ENCODE data around the gene DENR.
"Not testable (repeated sequence)": the region's sequence is repeated elsewhere in the genome, so short reads cannot be mapped to it uniquely, and the experiment has no call there.

The DENR gene, protein sequence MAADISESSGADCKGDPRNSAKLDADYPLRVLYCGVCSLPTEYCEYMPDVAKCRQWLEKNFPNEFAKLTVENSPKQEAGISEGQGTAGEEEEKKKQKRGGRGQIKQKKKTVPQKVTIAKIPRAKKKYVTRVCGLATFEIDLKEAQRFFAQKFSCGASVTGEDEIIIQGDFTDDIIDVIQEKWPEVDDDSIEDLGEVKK

DNA sequence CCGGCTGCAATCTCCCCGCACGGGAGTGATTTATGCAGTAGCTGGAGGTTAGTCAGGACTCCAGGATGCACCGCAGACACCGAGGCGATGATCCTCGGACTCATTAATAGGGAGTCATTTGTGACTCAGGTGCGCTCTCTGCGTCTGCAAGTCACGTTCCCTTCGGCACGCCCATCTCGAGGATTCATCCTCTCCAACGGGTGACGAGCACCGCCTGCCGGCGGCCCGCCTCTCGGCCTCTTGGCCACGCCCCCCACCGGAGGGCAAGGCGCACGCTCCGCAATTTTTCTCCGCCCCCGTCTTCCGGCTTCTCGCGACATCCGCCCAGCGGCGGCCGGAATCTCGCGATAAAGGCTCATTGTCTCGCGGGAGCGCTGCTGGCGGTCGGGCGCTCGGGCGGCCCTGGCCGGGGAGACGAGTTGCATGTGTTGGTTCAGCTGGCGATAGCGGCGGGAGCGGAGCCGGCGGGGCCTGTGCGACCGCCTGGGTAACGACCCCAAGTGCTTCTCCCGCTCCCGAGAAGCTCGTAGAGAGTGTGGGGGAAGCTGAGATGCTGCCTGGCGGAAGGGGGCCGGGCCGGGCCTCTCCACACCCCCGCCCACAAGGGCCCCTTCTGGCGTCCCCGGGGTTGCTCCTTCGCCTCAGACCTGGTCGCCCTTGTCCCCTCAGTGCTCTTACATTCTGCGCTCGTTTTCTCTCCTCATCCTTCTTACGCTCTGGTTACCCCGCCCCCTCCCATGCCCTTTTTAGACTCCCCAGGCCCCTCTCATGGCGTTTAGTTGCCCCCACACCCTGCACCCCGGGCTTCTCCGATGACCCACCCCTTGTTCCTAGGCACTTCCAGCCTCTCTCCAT, at the start of gene DENR:
Gene DENR, plus strand, starts transcription at position 361 of the 855 bp plus-strand sequence. CDS start 878 bp downstream, outside the sequence.
- H3K4me3 ChIP-seq (ENCODE audit: low read depth, low read length) = peak within 1 kb of the TSS; percentile 83
- TF ChIP-seq, protein P1, sequence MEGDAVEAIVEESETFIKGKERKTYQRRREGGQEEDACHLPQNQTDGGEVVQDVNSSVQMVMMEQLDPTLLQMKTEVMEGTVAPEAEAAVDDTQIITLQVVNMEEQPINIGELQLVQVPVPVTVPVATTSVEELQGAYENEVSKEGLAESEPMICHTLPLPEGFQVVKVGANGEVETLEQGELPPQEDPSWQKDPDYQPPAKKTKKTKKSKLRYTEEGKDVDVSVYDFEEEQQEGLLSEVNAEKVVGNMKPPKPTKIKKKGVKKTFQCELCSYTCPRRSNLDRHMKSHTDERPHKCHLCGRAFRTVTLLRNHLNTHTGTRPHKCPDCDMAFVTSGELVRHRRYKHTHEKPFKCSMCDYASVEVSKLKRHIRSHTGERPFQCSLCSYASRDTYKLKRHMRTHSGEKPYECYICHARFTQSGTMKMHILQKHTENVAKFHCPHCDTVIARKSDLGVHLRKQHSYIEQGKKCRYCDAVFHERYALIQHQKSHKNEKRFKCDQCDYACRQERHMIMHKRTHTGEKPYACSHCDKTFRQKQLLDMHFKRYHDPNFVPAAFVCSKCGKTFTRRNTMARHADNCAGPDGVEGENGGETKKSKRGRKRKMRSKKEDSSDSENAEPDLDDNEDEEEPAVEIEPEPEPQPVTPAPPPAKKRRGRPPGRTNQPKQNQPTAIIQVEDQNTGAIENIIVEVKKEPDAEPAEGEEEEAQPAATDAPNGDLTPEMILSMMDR (IDR thresholded peaks at IDR 0.05; ENCODE audit: low read depth, low read length) = peak; percentile 93

DNA sequence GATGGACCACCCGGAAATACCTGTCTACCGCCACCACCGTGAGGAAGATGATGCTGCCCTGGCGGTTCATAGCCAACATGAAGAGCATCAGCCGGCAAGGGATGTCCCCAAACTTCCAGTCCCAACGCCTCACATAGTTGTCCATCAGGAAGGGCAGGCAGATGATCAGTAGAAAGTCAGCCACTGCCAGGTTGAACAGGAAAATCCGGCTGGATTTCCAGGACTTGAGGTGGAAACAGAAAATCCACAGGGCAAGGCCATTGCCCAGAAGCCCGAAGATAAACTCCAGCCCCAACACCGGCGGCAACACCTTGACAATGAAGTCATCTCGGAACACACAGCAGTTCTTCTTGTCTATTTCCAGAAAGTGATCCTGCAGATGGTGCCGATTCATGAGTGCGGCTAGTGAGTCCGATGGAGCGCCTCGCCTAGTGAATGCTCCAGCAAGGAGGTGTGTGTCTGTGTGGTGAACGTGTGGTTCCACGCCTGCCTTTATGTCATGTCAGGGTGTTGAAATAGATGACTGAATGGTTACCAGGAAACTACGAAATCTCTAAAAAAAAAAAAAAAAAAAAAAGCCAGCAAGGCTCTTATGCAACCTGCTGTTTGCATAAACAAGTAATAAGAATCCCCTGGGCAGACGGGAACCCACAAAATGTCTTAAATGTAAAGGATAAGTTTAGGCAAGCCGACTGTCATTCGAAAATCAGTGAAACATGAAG, 49.6 kb upstream of the DENR start, which contains the start of gene HCAR2:
Gene HCAR2, minus strand, starts transcription at position 468 of the 722 bp plus-strand sequence. Its CDS starts 74 bp downstream, at position 394.
- H3K4me3 ChIP-seq (ENCODE audit: low read depth, low read length) = not testable (repeated sequence)

DNA sequence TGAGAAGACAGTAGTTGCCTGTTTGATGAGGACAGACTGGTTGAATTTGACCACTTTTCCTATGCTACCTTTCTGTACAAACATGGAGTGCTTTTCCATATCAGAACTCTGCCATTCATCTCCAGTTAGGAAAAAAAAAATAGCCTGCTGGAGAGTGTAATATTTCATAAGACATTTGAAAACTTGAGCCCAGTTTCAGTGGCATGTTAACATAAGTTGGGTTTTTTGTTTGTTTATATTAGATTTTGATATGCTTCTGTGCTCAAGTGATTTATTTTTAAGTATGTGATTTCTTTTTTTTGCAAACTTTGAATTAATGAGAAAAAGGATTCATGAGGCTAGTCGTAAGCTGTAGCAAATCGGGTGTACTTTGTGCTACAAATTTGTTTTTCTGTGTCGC, 48.8 kb upstream of the DENR start:
- H3K4me3 ChIP-seq (ENCODE audit: low read depth, low read length) = not testable (repeated sequence)

DNA sequence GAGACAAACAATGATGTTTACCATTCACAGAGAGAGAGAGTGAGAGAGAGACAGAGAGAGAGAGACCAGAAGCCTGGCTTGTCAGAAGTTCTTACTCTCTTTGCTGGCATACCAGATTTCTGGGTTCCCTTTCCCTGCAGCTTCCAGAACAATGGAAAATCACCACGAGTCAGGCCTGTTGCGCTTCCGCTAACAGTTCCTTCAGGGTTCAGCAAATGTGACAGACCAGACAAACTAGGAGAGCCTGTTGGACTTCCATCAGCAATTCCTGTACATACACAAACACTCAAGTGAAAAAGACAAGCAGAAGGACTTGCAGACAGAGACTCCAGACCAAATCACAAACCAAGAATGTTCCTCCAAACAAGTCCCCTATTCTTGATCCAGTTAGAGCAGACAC, 43.3 kb upstream of the DENR start:
- H3K4me3 ChIP-seq (ENCODE audit: low read depth, low read length) = not testable (repeated sequence)

DNA sequence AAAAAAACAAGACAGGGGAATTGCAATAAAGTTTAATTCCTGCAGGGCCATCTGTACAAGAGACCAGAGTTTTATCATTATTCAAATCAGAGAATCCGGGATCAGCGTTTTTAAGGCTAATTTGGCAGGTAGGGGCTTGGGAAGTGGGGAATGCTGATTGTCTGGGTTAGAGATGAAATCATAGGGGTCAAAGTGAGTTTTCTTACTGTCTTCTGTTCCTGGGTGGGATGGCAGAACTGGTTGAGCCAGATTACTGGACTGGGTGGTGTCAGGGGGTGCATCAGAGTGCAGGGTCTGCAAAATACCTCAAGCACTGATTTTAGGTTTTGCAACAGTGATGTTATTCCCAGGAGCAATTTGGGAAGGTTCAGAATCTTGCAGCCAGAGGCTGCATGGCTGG, 42.3 kb upstream of the DENR start:
- H3K4me3 ChIP-seq (ENCODE audit: low read depth, low read length) = not testable (repeated sequence)

DNA sequence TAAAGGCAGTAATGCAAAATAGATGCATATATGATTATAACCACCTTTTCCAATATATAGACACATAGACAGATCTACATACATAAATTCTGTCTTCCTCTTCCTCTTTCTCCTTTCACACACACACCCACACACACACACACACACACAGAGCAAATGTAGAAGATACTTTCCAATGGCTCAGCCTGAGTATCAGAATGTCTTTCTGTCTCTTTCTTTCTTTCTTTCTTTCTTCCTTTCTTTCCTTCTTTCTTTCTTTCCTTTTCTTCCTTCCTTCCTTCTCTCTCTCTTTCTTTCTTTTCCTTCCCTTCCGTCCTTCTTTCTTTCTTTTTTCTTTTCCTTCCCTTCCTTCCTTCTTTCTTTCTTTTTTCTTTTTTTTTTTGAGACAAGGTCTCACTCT, 41.4 kb upstream of the DENR start:
- not testable (repeated sequence) for H3K4me3 ChIP-seq (ENCODE audit: low read depth, low read length)

DNA sequence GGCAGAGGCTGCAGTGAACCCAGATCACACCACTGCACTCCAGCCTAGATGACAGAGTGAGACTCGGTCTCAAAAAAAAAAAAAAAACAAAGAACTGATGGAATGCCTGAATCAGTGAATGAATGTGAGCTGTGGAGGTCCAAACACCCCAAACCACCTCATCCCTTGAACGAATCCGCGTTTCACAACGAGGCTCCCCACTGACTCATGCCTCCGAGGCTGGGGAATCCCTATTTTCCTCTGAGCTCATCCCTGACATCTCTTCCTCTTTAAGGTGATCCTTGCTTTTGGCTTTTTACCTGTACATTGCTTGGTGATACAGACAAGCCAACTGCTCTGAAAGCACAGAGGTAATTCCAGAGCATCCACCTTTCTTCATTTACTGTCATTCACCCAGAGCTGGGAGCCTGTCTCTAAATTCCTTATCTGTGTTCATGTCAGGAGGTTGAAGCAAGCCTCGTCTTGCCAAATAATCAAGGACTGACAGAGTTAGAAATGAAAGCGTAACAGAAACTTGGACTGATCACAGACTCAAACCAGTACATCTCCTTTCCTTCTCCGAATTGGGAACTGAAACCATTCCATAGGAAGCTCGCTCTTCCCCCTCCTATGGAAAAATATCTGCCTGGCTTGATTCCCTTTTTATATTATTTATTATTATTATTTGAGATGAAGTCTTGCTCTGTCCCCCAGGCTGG, 39.0 kb upstream of the DENR start:
- not testable (repeated sequence) for H3K4me3 ChIP-seq (ENCODE audit: low read depth, low read length)

DNA sequence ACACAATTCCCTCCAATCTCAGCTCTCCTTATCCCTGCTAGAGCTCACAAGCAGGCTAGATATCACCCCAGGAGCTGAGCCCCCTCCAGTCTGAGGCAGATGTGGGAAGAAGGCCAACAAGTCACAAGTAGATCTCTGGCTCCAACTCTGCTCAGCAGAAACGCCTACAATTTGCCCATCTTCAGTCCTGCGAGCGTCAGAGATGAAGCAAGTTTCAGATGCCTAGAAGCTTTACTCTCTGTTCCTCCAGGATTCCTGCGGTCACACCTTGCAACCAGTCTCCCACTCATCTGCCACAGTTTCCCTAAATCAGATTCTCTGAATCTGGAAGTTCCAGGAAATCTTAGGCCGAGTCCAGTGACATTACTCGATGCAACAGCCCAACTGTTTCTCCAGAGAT, 37.4 kb upstream of the DENR start:
- H3K4me3 ChIP-seq (ENCODE audit: low read depth, low read length) = not testable (repeated sequence)

DNA sequence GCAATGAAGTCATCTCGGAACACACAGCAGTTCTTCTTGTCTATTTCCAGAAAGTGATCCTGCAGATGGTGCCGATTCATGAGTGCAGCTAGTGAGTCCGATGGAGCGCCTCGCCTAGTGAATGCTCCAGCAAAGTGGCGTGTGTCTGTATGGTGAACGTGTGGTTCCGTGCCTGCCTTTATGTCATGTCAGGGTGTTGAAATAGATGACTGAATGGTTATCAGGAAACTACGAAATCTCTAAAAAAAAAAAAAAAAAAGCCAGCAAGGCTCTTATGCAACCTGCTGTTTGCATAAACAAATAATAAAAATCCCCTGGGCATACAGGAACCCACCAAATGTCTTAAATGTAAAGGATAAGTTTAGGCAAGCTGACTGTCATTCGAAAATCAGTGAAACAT, 36.0 kb upstream of the DENR start, which contains the start of gene HCAR3:
Gene HCAR3, minus strand, starts transcription at position 154 of the 400 bp plus-strand sequence. Its CDS starts 74 bp downstream, at position 80.
- not testable (repeated sequence) for H3K4me3 ChIP-seq (ENCODE audit: low read depth, low read length)

DNA sequence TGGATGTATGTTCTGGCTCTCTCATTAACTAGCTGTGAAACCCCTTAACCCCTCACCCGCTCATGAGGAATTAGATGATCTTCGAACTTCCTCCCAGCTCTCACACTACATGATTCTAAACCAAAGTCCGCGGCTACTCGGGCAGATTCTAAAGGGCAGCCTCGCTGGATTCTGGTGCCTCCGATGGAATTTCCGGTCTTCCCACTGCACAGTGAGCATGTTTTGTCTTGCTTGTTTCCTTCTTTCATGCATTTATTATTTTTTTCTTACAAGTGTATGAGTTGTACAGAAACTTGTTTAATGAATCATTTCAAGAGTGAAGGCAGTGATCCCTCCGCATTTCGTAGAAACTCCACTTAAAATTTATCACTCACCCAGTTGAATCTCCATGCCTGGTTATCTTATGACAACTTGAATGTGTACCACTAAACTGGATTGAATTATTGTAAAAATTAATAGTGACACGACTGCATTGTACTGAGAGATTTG, 31.5 kb upstream of the DENR start:
- H3K4me3 ChIP-seq (ENCODE audit: low read depth, low read length) = no peak overlapping the region
- TF ChIP-seq, protein P1 (IDR thresholded peaks at IDR 0.05; ENCODE audit: low read depth, low read length) = no peak

DNA sequence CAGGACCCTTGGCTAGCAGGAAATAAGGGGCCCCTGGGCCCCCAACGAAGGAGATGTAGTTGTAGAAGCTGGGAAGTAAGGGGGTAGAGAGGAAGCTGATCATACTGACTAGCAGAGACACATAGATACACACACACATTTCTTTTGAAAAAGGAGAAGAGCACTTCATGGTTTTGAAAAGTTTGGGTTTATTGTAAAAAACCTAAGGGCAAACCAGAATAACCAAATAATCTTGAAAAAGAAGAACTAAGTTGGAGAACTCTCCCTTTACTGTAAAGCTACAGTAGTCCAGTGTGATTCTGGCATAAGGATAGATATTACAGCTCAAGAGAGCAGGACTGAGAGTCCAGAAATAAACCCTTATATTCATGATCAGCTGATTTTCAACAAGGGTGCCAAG, 30.2 kb upstream of the DENR start:
- TF ChIP-seq, protein P1 (IDR thresholded peaks at IDR 0.05; ENCODE audit: low read depth, low read length) = no peak

More for the DNA sequence above, 30.2 kb upstream of the DENR start:
- no peak overlapping the region for H3K4me3 ChIP-seq (ENCODE audit: low read depth, low read length)

Data from WI38 (cell line).